Breast epithelium (tissue), 3 donors: ENCODE data around the gene BAZ2B.

ENCODE experiments used
- POLR2A ChIP-seq: fragments of 450-650 bp; IDR thresholded peaks from one replicate; pipeline ENCODE4 v1.6.1; 2016; ENCODE audit warnings: antibody characterized with exemption, mild to moderate bottlenecking, moderate library complexity
- POLR2AphosphoS5 ChIP-seq, 3 donors: sonication (generic); formaldehyde crosslinking; IDR thresholded peaks; one replicate each; pipeline ENCODE4 v1.6.1; 2017; ENCODE audit warnings: antibody characterized with exemption in 3 of 3
- TF ChIP-seq, protein P1 (sequence below), 3 donors: fragments of 450-650 bp; IDR thresholded peaks; one replicate each; pipeline ENCODE4 v1.5.1; 2016 to 2017; ENCODE audit warnings: antibody characterized with exemption in 3 of 3, mild to moderate bottlenecking in 3 of 3, moderate library complexity in 3 of 3

DNA sequence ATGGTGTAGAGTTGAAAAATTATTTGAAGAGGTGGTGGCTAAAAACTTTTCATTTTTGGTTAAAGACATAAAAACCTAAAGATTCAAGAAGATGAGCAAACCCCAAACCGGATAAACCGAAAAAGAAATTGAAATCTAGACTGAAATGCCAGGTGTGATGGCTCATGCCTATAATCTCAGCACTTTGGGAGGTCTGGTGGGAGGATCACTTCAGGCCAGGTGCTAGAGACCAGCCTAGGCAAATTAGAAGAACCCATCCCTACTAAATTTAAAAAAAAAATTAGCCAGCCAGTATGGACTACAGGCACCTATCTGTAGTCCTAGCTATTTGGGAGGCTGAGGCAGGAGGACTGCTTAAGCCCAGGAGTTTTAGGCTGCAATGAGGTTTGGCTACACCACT is 126.9 kb downstream of the BAZ2B start:
- no peak for TF ChIP-seq POLR2A
- TF ChIP-seq, protein P1, sequence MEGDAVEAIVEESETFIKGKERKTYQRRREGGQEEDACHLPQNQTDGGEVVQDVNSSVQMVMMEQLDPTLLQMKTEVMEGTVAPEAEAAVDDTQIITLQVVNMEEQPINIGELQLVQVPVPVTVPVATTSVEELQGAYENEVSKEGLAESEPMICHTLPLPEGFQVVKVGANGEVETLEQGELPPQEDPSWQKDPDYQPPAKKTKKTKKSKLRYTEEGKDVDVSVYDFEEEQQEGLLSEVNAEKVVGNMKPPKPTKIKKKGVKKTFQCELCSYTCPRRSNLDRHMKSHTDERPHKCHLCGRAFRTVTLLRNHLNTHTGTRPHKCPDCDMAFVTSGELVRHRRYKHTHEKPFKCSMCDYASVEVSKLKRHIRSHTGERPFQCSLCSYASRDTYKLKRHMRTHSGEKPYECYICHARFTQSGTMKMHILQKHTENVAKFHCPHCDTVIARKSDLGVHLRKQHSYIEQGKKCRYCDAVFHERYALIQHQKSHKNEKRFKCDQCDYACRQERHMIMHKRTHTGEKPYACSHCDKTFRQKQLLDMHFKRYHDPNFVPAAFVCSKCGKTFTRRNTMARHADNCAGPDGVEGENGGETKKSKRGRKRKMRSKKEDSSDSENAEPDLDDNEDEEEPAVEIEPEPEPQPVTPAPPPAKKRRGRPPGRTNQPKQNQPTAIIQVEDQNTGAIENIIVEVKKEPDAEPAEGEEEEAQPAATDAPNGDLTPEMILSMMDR (IDR thresholded peaks at IDR 0.05) = no peak
- TF ChIP-seq POLR2AphosphoS5 (IDR thresholded peaks at IDR 0.05) = no peak
